AG04450 (cell line): ENCODE measurements around the gene ENGASE. TPM values are rescaled to one million over a fixed set of nuclear protein-coding genes. Genes with fewer than 3 reads are reported as not detected.
"Not testable (repeated sequence)": the region's sequence is repeated elsewhere in the genome, so short reads cannot be mapped to it uniquely, and the experiment has no call there.

Experiments
- CTCF ChIA-PET: fragments of 300-600, 350-600 bp; formaldehyde crosslinking; extraction: SDS; loops from one replicate; lab custom pipeline; 2022; ENCODE audit warnings: antibody characterized with exemption, inconsistent platforms; lab: Charles Lee
- POLR2A ChIA-PET: fragments of 350-600 bp; formaldehyde crosslinking; extraction: SDS; loops from one replicate; lab custom pipeline; 2021; ENCODE audit warnings: antibody characterized with exemption, inconsistent platforms; lab: Yijun Ruan, JAX
- DNase-seq: peaks from one replicate; pipeline ENCODE4 v3.0.0-alpha.2; 2011; ENCODE audit warnings: low read depth, low spot score
- H3K27ac ChIP-seq: one replicate; pipeline ENCODE4 v1.5.1; 2012; ENCODE audit warnings: low read depth, low read length, control low read depth
- H3K27me3 ChIP-seq: one replicate; pipeline ENCODE4 v1.6.0; 2012; ENCODE audit warnings: low read length; ENCODE audit not compliant: control insufficient read depth, insufficient read depth
- H3K4me3 ChIP-seq: 2 replicates; pipeline ENCODE4 v1.5.1; 2011; ENCODE audit warnings: mild to moderate bottlenecking, low read depth, low read length, control low read depth
- H3K9me3 ChIP-seq: 2 replicates; pipeline ENCODE4 v1.5.1; 2012; ENCODE audit warnings: low read length; ENCODE audit not compliant: control insufficient read depth, insufficient read depth
- CTCF ChIP-seq: IDR thresholded peaks from 2 replicates; pipeline ENCODE4 v1.5.1; 2011; ENCODE audit warnings: low read depth, low read length, control low read depth, inconsistent platforms
- polyA plus RNA-seq: library from polyadenylated mRNA; depleted of rRNA; stranded (reverse); fragments of >200 nt; gene quantifications from 2 replicates; pipeline ENCODE4 v1.2.3, GENCODE V29; 2011

The ENGASE gene
- polyA plus RNA-seq, 1 experiment, result 5.9 TPM

GRCh38 chr17:79070266-79070880, 4.3 kb upstream of the ENGASE start:
- no peak overlapping the region for H3K27ac ChIP-seq
- H3K9me3 ChIP-seq, result no peaks in the 10 kb centered on the region
- TF ChIP-seq CTCF, result no peak
- no peak for DNase-seq
- ChIA-PET CTCF (interaction anchor here (1.0 to 1.6 kb wide), 4 partner anchors 12 to 324 kb away, joined by 3 to 5 read pairs (median 3); no protein-coding TSS in a partner anchor), POLR2A (no interaction called here)
- H3K4me3 ChIP-seq, result no peak overlapping the region
- H3K27me3 ChIP-seq, result peaks cover 7% of the 10 kb centered on the region

GRCh38 chr17:79071161-79071740, 3.4 kb upstream of the ENGASE start:
- CTCF ChIA-PET, result interaction anchor here (0.6 to 1.6 kb wide), 3 partner anchors 10 to 322 kb away, joined by 3 to 4 read pairs (median 3); no protein-coding TSS in a partner anchor

GRCh38 chr17:79072544-79072943, 2.1 kb upstream of the ENGASE start:
- Histone ChIP-seq H3K27ac (no peak overlapping the region), H3K9me3 (no peaks in the 10 kb centered on the region), H3K4me3 (no peak overlapping the region), H3K27me3 (peaks cover 7% of the 10 kb centered on the region)
- ChIA-PET CTCF (interaction anchor here (1.0 to 2.4 kb wide), 3 partner anchors 12 to 319 kb away, joined by 3 to 9 read pairs (median 3); no protein-coding TSS in a partner anchor), POLR2A (no interaction called here)
- no peak for DNase-seq
- no peak for TF ChIP-seq CTCF

More at GRCh38 chr17:79071161-79071740, 3.4 kb upstream of the ENGASE start:
- Histone ChIP-seq H3K27me3 (peaks cover 7% of the 10 kb centered on the region), H3K4me3 (no peak overlapping the region), H3K27ac (no peak overlapping the region), H3K9me3 (no peaks in the 10 kb centered on the region)
- DNase-seq, result no peak
- POLR2A ChIA-PET, result no interaction called here
- TF ChIP-seq CTCF, result no peak

- Histone ChIP-seq H3K27me3 (peaks cover 7% of the 10 kb centered on the region), H3K27ac (no peak overlapping the region), H3K9me3 (no peaks in the 10 kb centered on the region), H3K4me3 (no peak overlapping the region)
- CTCF ChIA-PET, result interaction anchor here (0.6 to 2.4 kb wide), 5 partner anchors 8 to 319 kb away, joined by 3 to 9 read pairs (median 6); no protein-coding TSS in a partner anchor
- TF ChIP-seq CTCF, result no peak
- POLR2A ChIA-PET, result no interaction called here
- DNase-seq, result no peak
These were observed 1.5 kb upstream of the ENGASE start for GRCh38 chr17:79073016-79073705.

- Histone ChIP-seq H3K9me3 (no peaks in the 10 kb centered on the region), H3K27me3 (peaks cover 7% of the 10 kb centered on the region), H3K27ac (no peak overlapping the region), H3K4me3 (no peak overlapping the region)
- no peak for DNase-seq
- TF ChIP-seq CTCF, result no peak
- POLR2A ChIA-PET, result no interaction called here
- CTCF ChIA-PET, result interaction anchor here (0.6 to 2.4 kb wide), 4 partner anchors 8 to 318 kb away, joined by 3 to 9 read pairs (median 6); no protein-coding TSS in a partner anchor
These were observed 927 bp upstream of the ENGASE start for GRCh38 chr17:79073706-79074088.

GRCh38 chr17:79074121-79074648, 439 bp upstream of the ENGASE start:
- H3K27ac ChIP-seq, DNase-seq, H3K9me3 ChIP-seq, H3K27me3 ChIP-seq: not testable (repeated sequence)
- H3K4me3 ChIP-seq, result peak overlapping the region; percentile 50
- ChIA-PET CTCF (interaction anchor here (0.6 to 2.6 kb wide), 8 partner anchors 8 to 318 kb away, joined by 3 to 18 read pairs (median 4); no protein-coding TSS in a partner anchor), POLR2A (interaction anchor here (0.6 to 0.7 kb wide), 2 partner anchors 32 to 38 kb away, joined by 3 read pairs; no protein-coding TSS in a partner anchor)
